Measurements from ENCODE around the gene PVALEF.
"Not testable (repeated sequence)": the region's sequence is repeated elsewhere in the genome, so short reads cannot be mapped to it uniquely, and the experiment has no call there.

Gene PVALEF

GRCh38 chr17:81143200-81143527, 22.1 kb upstream of the PVALEF start:
- in situ Hi-C loops (cut with MboI; ENCODE audit: low sequenced_read_pairs): no loop called here

DNA sequence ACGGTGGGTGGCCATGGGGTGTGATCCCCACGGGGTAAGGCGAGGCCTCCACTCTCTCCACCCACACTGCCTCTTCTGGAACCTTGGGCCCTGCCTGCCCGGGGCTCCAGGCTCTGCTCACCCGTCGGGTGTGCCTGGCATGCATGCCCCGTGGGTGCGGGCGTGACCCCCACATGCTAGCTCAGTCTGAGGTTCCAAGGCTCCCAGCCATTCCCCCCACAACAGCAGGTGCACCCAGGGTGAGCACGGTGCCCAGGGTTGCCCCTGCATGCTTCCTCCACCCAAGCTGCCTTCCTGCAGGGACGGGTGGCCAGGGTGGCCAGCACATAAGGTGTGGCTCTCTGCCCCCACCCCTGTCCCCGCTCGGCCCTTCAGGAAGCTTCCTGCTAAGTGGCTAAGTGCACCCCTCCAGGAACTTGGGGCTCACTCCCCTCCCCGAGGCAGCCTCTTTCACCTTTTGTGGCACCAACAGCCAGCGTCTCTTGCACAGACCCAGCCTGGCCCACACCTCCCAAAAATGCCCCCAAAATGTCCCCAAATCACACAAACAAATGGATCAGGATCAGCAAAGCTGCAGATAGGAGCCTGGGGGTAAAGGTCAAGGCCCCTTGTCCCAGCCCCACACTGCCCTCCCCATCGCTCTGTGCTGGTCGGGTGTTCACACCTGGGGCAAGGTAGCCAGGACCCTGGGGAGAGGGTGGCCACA, 21.4 kb upstream of the PVALEF start:
- in situ Hi-C loops (cut with MboI; ENCODE audit: low sequenced_read_pairs): no loop called here

GRCh38 chr17:81144423-81144781, 20.9 kb upstream of the PVALEF start:
- in situ Hi-C loops (cut with MboI; ENCODE audit: low sequenced_read_pairs): no loop called here

DNA sequence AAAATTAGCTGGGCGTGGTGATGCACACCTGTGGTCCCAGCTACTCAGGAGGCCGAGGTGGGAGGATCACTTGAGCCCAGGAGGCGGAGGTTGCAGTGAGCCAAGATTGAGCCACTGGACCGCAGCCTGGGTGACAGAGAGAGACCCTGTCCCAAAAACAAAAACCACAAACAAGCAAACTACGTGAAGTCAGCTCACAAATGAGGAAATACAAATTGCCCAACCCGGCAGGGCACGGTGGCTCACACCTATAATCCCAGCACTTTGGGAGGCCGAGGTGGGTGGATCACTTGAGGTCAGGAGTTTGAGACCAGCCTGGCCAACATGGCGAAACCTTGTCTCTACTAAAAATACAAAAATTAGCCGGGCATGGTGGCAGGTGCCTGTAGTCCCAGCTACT, 19.1 kb upstream of the PVALEF start:
- in situ Hi-C loops (cut with MboI; ENCODE audit: low sequenced_read_pairs): not testable (repeated sequence)

DNA sequence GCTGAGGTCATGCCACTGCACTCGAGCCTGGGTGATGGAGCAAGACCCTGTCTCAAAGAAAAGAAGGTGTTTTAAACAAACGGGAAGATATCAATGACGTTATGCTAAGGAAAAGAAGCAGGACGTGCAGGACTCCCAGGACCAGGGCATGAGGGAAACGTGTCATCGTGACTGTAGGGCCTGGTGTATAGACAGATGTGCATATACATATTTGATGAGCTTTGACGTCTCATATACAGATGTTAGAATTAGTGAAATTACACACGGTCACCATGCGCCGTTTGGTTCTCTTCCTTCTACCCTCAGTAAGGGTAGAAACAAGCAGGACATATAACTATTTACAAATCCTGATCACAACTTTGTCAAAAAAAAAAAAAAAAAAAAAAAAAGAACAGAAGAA, 17.6 kb upstream of the PVALEF start:
- in situ Hi-C loops (cut with MboI; ENCODE audit: low sequenced_read_pairs): no loop called here

- in situ Hi-C loops (cut with MboI; ENCODE audit: low sequenced_read_pairs): no loop called here
These were observed 16.7 kb upstream of the PVALEF start for GRCh38 chr17:81148571-81148970.

DNA sequence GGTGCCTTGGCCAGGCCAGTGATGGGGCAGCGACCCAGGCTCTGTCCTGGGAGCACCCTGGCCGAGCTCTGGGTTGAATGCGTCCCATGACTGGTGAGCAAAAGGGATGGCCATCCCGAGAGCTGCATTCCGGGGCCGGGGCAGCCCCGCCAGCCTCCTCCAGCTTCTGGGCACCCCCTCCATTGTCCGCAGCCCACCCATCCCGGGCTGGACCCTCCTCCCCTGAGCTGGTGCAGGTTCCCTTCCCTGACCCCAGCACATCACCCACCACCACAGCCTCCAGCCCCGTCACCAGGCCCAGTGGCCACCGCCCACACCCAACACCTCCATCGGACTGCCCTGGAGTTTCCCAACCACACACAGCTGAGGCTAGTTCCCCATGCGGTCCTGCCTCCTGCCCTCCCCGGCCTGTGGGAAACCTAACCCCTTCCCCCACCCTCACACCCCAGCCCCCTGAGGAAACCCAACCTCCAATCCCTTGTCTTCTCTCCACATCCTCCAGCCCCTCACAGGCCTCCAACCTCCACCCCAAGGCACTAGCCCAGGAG, 16.2 kb upstream of the PVALEF start:
- in situ Hi-C loops (cut with MboI; ENCODE audit: low sequenced_read_pairs): no loop called here

GRCh38 chr17:81150377-81151077, 14.8 kb upstream of the PVALEF start:
- in situ Hi-C loops (cut with MboI; ENCODE audit: low sequenced_read_pairs): no loop called here

GRCh38 chr17:81151278-81151677, 14.0 kb upstream of the PVALEF start:
- in situ Hi-C loops (cut with MboI; ENCODE audit: low sequenced_read_pairs): no loop called here

GRCh38 chr17:81152288-81152828, 12.9 kb upstream of the PVALEF start:
- in situ Hi-C loops (cut with MboI; ENCODE audit: low sequenced_read_pairs): no loop called here

DNA sequence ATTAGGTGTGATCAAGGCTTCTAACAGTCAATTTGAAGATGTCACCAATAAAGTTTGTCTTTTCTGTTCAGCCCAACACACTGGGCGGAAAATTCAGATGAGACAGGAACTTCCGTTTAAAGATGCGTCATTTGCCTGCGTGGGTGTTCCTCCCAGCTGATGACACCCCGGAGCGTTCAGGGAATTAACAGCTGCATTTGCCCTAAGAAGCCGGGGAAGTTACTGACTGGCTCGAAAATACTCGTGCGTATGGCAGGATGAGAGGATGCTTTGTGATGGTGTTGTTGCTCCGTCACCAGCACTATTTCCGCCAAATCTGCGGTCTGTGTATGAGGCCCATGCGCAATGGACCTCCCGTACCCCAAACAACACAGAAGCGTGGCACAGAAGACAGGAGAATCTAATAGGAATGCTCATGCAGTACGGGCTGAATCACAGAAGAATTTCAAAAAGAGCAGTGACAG, 11.9 kb upstream of the PVALEF start:
- in situ Hi-C loops (cut with MboI; ENCODE audit: low sequenced_read_pairs): no loop called here

GRCh38 chr17:81154016-81154415, 11.3 kb upstream of the PVALEF start:
- in situ Hi-C loops (cut with MboI; ENCODE audit: low sequenced_read_pairs): not testable (repeated sequence)

- in situ Hi-C loops (cut with MboI; ENCODE audit: low sequenced_read_pairs): no loop called here
These were observed 10.3 kb upstream of the PVALEF start for GRCh38 chr17:81154961-81155360.

DNA sequence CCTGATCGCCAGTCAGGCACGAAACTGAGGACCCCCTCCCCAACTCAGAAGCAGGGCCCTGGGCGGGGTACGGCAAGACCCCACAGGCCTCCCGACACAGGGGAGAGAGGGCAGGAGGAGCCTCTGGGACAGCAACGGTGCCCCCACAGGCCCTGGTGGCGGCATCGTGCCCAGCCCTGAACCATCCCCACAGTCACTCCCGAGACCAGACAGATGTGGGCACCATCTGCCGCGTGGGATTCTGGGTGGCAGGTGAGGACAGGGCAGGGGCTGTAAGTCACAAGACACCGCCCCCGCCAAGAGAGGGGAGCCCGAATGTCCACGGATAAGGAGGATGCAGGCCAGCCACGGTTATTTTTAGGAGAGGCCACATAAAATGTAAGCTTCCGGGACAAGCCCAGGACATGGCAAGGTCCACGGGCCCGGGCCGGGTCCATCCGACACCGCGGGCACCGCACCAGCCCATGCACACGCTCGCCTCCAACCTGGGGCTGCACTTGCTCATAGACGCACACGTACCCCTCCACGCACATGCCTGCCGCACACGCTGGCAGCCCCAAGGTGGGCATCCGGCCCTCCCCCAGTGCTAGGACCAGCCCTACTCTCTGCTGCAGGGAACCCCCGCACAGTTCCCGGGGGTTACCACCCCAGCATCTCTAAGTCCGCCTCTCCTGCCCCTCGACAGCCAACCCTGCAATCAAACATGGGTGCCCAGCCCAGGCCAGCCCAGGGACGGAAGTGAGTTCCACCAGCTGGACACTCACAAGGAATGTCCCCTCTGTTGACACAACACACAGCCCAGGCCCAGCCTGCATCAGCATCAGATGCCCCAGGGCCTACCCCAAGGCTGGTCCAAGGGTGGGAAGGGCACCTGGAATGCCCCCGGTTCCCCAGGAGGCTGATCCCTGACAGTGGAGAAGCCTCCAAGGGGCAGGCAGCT, 8.2 kb upstream of the PVALEF start:
- in situ Hi-C loops (cut with MboI; ENCODE audit: low sequenced_read_pairs): no loop called here

DNA sequence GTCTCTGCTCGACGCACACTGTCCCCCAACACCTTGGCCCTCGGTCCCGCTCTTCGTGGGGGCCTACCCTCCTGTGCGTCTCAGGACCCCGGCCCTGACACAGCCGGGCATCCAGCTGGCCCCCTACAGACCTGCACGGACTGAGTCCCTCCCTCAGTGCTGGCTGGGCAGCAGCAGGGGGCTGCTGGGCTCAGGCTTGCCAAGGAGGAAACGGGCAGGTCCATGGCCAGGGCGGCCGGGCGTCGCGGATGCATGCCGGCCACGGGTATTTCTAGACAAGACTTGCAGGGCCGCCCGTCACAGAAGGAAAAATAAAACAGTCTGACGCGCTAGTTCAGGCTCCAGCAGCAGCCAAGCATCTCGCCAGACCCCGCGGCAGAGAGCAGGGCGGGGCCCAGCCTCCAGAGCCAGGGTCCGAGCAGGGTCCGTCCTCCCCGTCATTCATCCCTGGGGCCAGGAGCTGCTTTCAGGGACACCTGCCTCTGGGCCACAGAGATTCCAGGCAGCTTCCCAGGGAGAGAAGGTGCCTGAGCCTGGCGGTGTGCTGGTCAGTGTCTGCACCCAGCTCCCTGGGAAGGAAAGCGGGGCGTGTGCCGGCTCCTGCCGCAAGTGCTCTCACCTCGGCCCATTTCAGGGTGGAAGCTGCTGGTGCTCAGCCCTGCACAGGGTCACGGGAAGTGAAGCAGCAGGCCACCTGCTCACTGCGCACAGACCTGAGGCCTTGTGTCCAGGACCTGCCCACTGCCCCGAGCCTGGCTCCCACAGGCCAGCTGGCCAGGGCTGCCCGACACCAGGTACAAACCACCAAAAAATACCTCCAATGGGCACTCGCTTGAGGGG, 7.2 kb upstream of the PVALEF start:
- in situ Hi-C loops (cut with MboI; ENCODE audit: low sequenced_read_pairs): no loop called here

GRCh38 chr17:81158688-81159590, 6.4 kb upstream of the PVALEF start:
- in situ Hi-C loops (cut with MboI; ENCODE audit: low sequenced_read_pairs): no loop called here

- in situ Hi-C loops (cut with MboI; ENCODE audit: low sequenced_read_pairs): no loop called here
These were observed 5.6 kb upstream of the PVALEF start for GRCh38 chr17:81159611-81160265.

DNA sequence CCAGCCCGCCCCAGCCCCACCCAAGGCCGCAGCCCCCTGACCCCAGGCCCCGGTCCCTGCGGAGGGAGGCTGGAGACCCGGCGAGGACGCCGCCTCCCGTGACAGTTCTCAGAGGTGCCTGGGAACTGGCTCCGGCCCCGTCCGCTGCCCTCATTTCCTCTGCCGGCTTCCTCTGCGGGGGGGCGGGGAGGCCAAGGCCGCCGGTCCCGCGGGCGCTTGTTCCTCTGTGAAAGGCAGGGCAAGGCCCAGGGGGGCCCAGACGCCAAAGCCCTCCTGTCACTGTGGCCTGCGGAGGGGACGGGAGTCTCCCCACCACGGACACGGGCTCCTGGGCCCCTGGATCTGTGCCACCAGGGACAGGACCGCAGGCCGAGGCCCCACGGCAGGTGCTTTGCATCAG, 5.0 kb upstream of the PVALEF start:
- in situ Hi-C loops (cut with MboI; ENCODE audit: low sequenced_read_pairs): no loop called here
